ENCODE data around the gene STAB1. TPM values are rescaled to one million over a fixed set of nuclear protein-coding genes. Genes with fewer than 3 reads are reported as not detected.
A peak's percentile ranks its signal among the peaks of the same experiment; 100 is the strongest.

The STAB1 gene
- total and polyA plus RNA-seq, 2 of the 8 experiments (the other 6 are each of a cell fraction or from before 2014, with no cell fraction given) = 1.0 to 1.9 TPM

DNA sequence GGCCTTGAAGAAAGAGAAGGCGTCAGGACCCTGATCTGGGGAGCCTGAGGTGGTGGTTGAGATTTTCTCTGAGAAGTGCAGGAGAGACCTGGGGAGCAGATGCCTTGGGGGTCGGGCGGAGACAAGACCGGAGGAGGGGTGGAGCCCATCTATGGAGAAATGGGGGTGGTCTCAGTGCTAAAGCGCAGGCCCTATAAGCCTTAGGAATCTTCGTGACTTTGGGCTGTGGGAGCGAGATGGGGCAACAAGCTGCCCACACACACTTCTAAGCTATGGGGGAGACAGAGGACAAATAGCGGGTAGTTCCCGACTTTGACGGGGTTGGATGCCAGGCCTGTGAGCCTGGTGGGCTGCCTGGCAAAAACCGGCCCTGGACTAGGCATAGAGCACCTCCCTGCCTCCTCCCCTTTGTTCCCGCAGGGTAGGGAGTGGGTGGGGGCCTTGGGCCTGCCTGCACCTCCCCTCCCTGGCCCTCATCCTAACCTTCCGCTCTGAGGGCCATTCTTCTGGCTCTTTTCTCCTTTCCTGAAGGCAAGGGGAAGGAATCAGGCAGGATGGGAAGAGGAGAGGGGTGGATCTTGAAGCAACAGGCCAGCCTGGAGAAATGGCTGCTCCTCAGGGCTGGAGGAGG lies 38.9 kb upstream of the STAB1 start (continued):
- no peak for TF ChIP-seq RAD21 (IDR thresholded peaks at IDR 0.05 in 1 of 2, conservative IDR thresholded peaks at IDR 0.05 in 1 of 2; ENCODE audit: low read depth in 2 of 2, low read length in 2 of 2)
- no peak for TF ChIP-seq CHD2 (IDR thresholded peaks at IDR 0.05; ENCODE audit: low read length)
- no peak for TF ChIP-seq HDAC6 (IDR thresholded peaks at IDR 0.05; ENCODE audit: low read depth, low read length)
- TF ChIP-seq SAP30 (IDR thresholded peaks at IDR 0.05; ENCODE audit: insufficient read depth, insufficient replicate concordance, low read length) = no peak
- 0 out of 4 replicates have a peak, but pooled peaks of 1 of the 2 experiments have one; percentile 21 for TF ChIP-seq SIN3A (conservative IDR thresholded peaks at IDR 0.05 in 1 of 2, IDR thresholded peaks at IDR 0.05 in 1 of 2; ENCODE audit: low read depth in 1 of 2, low read length in 2 of 2)
- TF ChIP-seq NANOG (IDR thresholded peaks at IDR 0.05; ENCODE audit: insufficient read depth, low read depth, low read length, poor library complexity, severe bottlenecking) = no peak
- TF ChIP-seq RNF2 (IDR thresholded peaks at IDR 0.05; ENCODE audit: borderline replicate concordance, low read depth, low read length, missing control alignments, poor library complexity, severe bottlenecking) = no peak
- TF ChIP-seq CBX8 (IDR thresholded peaks at IDR 0.05; ENCODE audit: borderline replicate concordance, low read depth, low read length) = no peak
- TF ChIP-seq KDM4A (IDR thresholded peaks at IDR 0.05; ENCODE audit: low read depth, low read length, severe bottlenecking) = no peak
- no peak for TF ChIP-seq SP1 (IDR thresholded peaks at IDR 0.05; ENCODE audit: low read depth, low read length)
- TF ChIP-seq, protein P1, sequence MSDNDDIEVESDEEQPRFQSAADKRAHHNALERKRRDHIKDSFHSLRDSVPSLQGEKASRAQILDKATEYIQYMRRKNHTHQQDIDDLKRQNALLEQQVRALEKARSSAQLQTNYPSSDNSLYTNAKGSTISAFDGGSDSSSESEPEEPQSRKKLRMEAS (IDR thresholded peaks at IDR 0.05) = no peak
- no peak for TF ChIP-seq CHD1 (IDR thresholded peaks at IDR 0.05; ENCODE audit: low read depth, low read length)
- 0 out of 2 replicates have a peak, but pooled peaks have one; percentile 46 for TF ChIP-seq GABPA (IDR thresholded peaks at IDR 0.05; ENCODE audit: borderline replicate concordance, insufficient read depth, low read length)
- no peak for TF ChIP-seq NRF1 (IDR thresholded peaks at IDR 0.05; ENCODE audit: low read depth, low read length)
